Liver (tissue), 3 donors: ENCODE data around the gene MICALL1.

ENCODE experiments used
- CTCF ChIP-seq: fragments of 150-350 bp; IDR thresholded peaks from 2 replicates; pipeline ENCODE4 v1.5.1; 2017; ENCODE audit warnings: improper control_type of control experiment, low read depth, low read length; ENCODE audit not compliant: missing input control
- EGR1 ChIP-seq, 2 donors: IDR thresholded peaks; 2 replicates each; pipeline ENCODE4 v1.6.1; 2016 to 2018; ENCODE audit warnings: antibody characterized with exemption in 2 of 2, low read depth in 2 of 2
- FOXA1 ChIP-seq: IDR thresholded peaks from 2 replicates; pipeline ENCODE4 v1.6.1; 2016; ENCODE audit warnings: antibody characterized with exemption
- GABPA ChIP-seq, 2 donors: IDR thresholded peaks in 1 of 2; conservative IDR thresholded peaks in 1 of 2; 2 replicates each; pipeline ENCODE4 v1.6.1; 2016; ENCODE audit warnings: antibody characterized with exemption in 2 of 2, mild to moderate bottlenecking in 1 of 2, moderate library complexity in 1 of 2
- JUND ChIP-seq, 2 donors: IDR thresholded peaks; 2 replicates each; pipeline ENCODE4 v1.6.1; 2016; ENCODE audit warnings: antibody characterized with exemption in 2 of 2
- MAX ChIP-seq: IDR thresholded peaks from 2 replicates; pipeline ENCODE4 v1.6.1; 2016; ENCODE audit warnings: antibody characterized with exemption
- RAD21 ChIP-seq, 2 donors: IDR thresholded peaks; 2 replicates each; pipeline ENCODE4 v1.6.1; 2016; ENCODE audit warnings: antibody characterized with exemption in 2 of 2, mild to moderate bottlenecking in 2 of 2
- REST ChIP-seq: IDR thresholded peaks from 2 replicates; pipeline ENCODE4 v1.6.1; 2016; ENCODE audit warnings: antibody characterized with exemption, mild to moderate bottlenecking
- SP1 ChIP-seq: IDR thresholded peaks from 2 replicates; pipeline ENCODE4 v1.6.1; 2018; ENCODE audit warnings: antibody characterized with exemption, mild to moderate bottlenecking
- donor health status: healthy.
- donor health status: healthy.

GRCh38 chr22:37916311-37916710 lies 10.2 kb downstream of the MICALL1 start:
- TF ChIP-seq CTCF = no peak
- no peak for TF ChIP-seq JUND (IDR thresholded peaks at IDR 0.05)
- no peak for TF ChIP-seq SP1
- TF ChIP-seq FOXA1 = no peak
- no peak for TF ChIP-seq REST
- no peak for TF ChIP-seq MAX
- TF ChIP-seq EGR1 (IDR thresholded peaks at IDR 0.05; ENCODE audit: low read depth in 2 of 2) = no peak
- TF ChIP-seq GABPA (IDR thresholded peaks at IDR 0.05 in 1 of 2, conservative IDR thresholded peaks at IDR 0.05 in 1 of 2) = no peak
- TF ChIP-seq RAD21 (IDR thresholded peaks at IDR 0.05) = no peak
